A673 (cell line): ENCODE data around the gene MRGPRD. TPM values are rescaled to one million over a fixed set of nuclear protein-coding genes. Genes with fewer than 3 reads are reported as not detected.

Source experiments
- BruUV-seq: library from RNA; stranded (reverse); fragments of 400-500 nt; replicated peaks from 2 replicates; lab custom pipeline; 2021; lab: Mats Ljungman, UMichigan
- CTCF ChIA-PET: fragments of 300-600 bp; sonication (Branson Sonifier 250); formaldehyde crosslinking; loops from one replicate; lab custom pipeline; 2022; ENCODE audit warnings: antibody characterized with exemption; lab: Charles Lee
- POLR2A ChIA-PET: fragments of 300-600 bp; sonication (Branson Sonifier 250); formaldehyde crosslinking; loops from one replicate; lab custom pipeline; 2022; ENCODE audit warnings: antibody characterized with exemption; ENCODE audit not compliant: low non-redundant PET; lab: Charles Lee
- DNase-seq: peaks from one replicate; pipeline ENCODE4 v3.0.0-alpha.2; 2015; ENCODE audit warnings: low spot score
- H3K27ac ChIP-seq: fragments of 200-600 bp; sonication (generic); 2 replicates; pipeline ENCODE4 v1.5.1; 2016; ENCODE audit warnings: mixed run types, low read depth, mild to moderate bottlenecking, mixed read lengths, antibody characterized with exemption, low read length; ENCODE audit not compliant: poor library complexity, severe bottlenecking
- H3K27me3 ChIP-seq: fragments of 200-600 bp; sonication (generic); replicated peaks from 2 replicates; pipeline ENCODE4 v1.6.1; 2017; ENCODE audit warnings: mixed run types, low read depth, mild to moderate bottlenecking, mixed read lengths, antibody characterized with exemption, low read length; ENCODE audit not compliant: insufficient read depth, poor library complexity
- H3K36me3 ChIP-seq: fragments of 200-600 bp; sonication (generic); 2 replicates; pipeline ENCODE4 v1.6.1; 2016; ENCODE audit warnings: mixed run types, mild to moderate bottlenecking, mixed read lengths, antibody characterized with exemption, low read length; ENCODE audit not compliant: insufficient read depth, poor library complexity, severe bottlenecking
- H3K4me1 ChIP-seq: fragments of 200-600 bp; sonication (generic); 2 replicates; pipeline ENCODE4 v1.6.1; 2017; ENCODE audit warnings: mixed run types, mild to moderate bottlenecking, mixed read lengths, antibody characterized with exemption, low read length; ENCODE audit not compliant: insufficient read depth, poor library complexity, severe bottlenecking
- H3K4me3 ChIP-seq: fragments of 200-600 bp; sonication (generic); 2 replicates; pipeline ENCODE4 v1.5.1; 2016; ENCODE audit warnings: low read depth, mixed run types, mild to moderate bottlenecking, mixed read lengths, low read length; ENCODE audit not compliant: poor library complexity, severe bottlenecking
- H3K9me3 ChIP-seq: fragments of 200-600 bp; sonication (generic); 2 replicates; pipeline ENCODE4 v1.6.1; 2016; ENCODE audit warnings: mixed run types, low read depth, mild to moderate bottlenecking, mixed read lengths, antibody characterized with exemption, low read length; ENCODE audit not compliant: poor library complexity, severe bottlenecking
- CTCF ChIP-seq: fragments of 300-800, 200-600 bp; sonication (generic); conservative IDR thresholded peaks from 2 replicates; pipeline ENCODE4 v1.5.1; 2017; ENCODE audit warnings: low read depth, mild to moderate bottlenecking, antibody characterized with exemption, low read length, moderate library complexity, mixed read lengths
- EZH2 ChIP-seq: fragments of 200-600 bp; sonication (generic); IDR thresholded peaks from 2 replicates; pipeline ENCODE4 v1.6.1; 2017; ENCODE audit warnings: borderline replicate concordance, low read depth, mild to moderate bottlenecking, mixed read lengths, antibody characterized with exemption, low read length; ENCODE audit not compliant: poor library complexity, severe bottlenecking
- intact Hi-C: fragments of 100-400 bp; cut with micrococcal nuclease; formaldehyde crosslinking; loops from one replicate; pipeline ENCODE4 v1.10.0; 2022; ENCODE audit not compliant: unreplicated experiment
- total RNA-seq: library from RNA; stranded (reverse); gene quantifications from 2 replicates; pipeline ENCODE4 v1.2.3, GENCODE V29; 2021

The MRGPRD gene
- total RNA-seq, 1 experiment from 2014 or later, result not detected

GRCh38 chr11:68994161-68994893 lies 13.5 kb upstream of the MRGPRD start:
- TF ChIP-seq CTCF, result no peak
- no peak for TF ChIP-seq EZH2
- intact Hi-C loops, result no loop called here
- no peak for DNase-seq
- Histone ChIP-seq H3K4me3 (no peak overlapping the region), H3K27me3 (no peaks in the 10 kb centered on the region), H3K36me3 (no peaks in the 10 kb centered on the region), H3K4me1 (peaks cover 10% of the 10 kb centered on the region), H3K27ac (no peak overlapping the region), H3K9me3 (no peaks in the 10 kb centered on the region)
- ChIA-PET CTCF (interaction anchor here (0.7 kb wide), 1 partner anchor 137 kb away, joined by 6 read pairs; no protein-coding TSS in a partner anchor), POLR2A (interaction anchor here (0.6 kb wide), 1 partner anchor 13 kb away, joined by 11 read pairs; no protein-coding TSS in a partner anchor)
- BruUV-seq, result no TSS peak

GRCh38 chr11:68993546-68993945 lies 12.8 kb upstream of the MRGPRD start:
- no TSS peak for BruUV-seq
- TF ChIP-seq EZH2 (no peak), CTCF (no peak)
- Histone ChIP-seq H3K4me1 (peaks cover 10% of the 10 kb centered on the region), H3K27me3 (no peaks in the 10 kb centered on the region), H3K27ac (no peak overlapping the region), H3K9me3 (no peaks in the 10 kb centered on the region), H3K36me3 (no peaks in the 10 kb centered on the region), H3K4me3 (no peak overlapping the region)
- POLR2A ChIA-PET, result no interaction called here
- intact Hi-C loops, result no loop called here
- no peak for DNase-seq
- CTCF ChIA-PET, result no interaction called here

- H3K4me3 ChIP-seq, result no peak overlapping the region
- intact Hi-C loops, result no loop called here
- BruUV-seq, result no TSS peak
- H3K4me1 ChIP-seq, result peaks cover 6% of the 10 kb centered on the region
- H3K36me3 ChIP-seq, result no peaks in the 10 kb centered on the region
- no peak overlapping the region for H3K27ac ChIP-seq
- POLR2A ChIA-PET, result no interaction called here
- no peak for TF ChIP-seq EZH2
- TF ChIP-seq CTCF, result no peak
- CTCF ChIA-PET, result no interaction called here
- H3K27me3 ChIP-seq, result no peaks in the 10 kb centered on the region
- DNase-seq, result no peak
- no peaks in the 10 kb centered on the region for H3K9me3 ChIP-seq
These were observed 12.0 kb upstream of the MRGPRD start for GRCh38 chr11:68992743-68993255.
